HG03108 (cell line): ENCODE measurements around the gene FSIP1.

ENCODE experiments used
- ATAC-seq: cut with Tn5 transposase; IDR thresholded peaks from one replicate; pipeline ENCODE4 v1.9.1; 2021; ENCODE audit warnings: moderate library complexity; ENCODE audit not compliant: unreplicated experiment

Gene FSIP1

GRCh38 chr15:39767921-39768320, 14.7 kb downstream of the FSIP1 start:
- ATAC-seq, result no peak

GRCh38 chr15:39761006-39761405, 21.6 kb downstream of the FSIP1 start:
- no peak for ATAC-seq

- no peak for ATAC-seq
Observed at GRCh38 chr15:39756806-39757522, 25.7 kb downstream of the FSIP1 start.

GRCh38 chr15:39752991-39753390, 29.6 kb downstream of the FSIP1 start:
- no peak for ATAC-seq

- ATAC-seq, result no peak
Observed at GRCh38 chr15:39752246-39752645, 30.4 kb downstream of the FSIP1 start.

- ATAC-seq, result no peak
Observed at GRCh38 chr15:39748276-39748675, 34.4 kb downstream of the FSIP1 start.

GRCh38 chr15:39747326-39747725, 35.3 kb downstream of the FSIP1 start:
- ATAC-seq, result no peak

GRCh38 chr15:39746714-39747276, 35.8 kb downstream of the FSIP1 start:
- ATAC-seq, result no peak

GRCh38 chr15:39746176-39746575, 36.5 kb downstream of the FSIP1 start:
- ATAC-seq, result no peak

GRCh38 chr15:39745415-39745814, 37.2 kb downstream of the FSIP1 start:
- no peak for ATAC-seq

GRCh38 chr15:39744334-39745103, 38.1 kb downstream of the FSIP1 start:
- ATAC-seq, result no peak

GRCh38 chr15:39743611-39744010, 39.0 kb downstream of the FSIP1 start:
- no peak for ATAC-seq

- ATAC-seq, result no peak
Observed at GRCh38 chr15:39741258-39741657, 41.4 kb downstream of the FSIP1 start.

GRCh38 chr15:39738998-39739397, 43.6 kb downstream of the FSIP1 start:
- no peak for ATAC-seq

- ATAC-seq, result no peak
Observed at GRCh38 chr15:39737196-39737550, 45.5 kb downstream of the FSIP1 start.

GRCh38 chr15:39736412-39737195, 46.0 kb downstream of the FSIP1 start:
- no peak for ATAC-seq

GRCh38 chr15:39735120-39735717, 47.4 kb downstream of the FSIP1 start:
- ATAC-seq, result no peak

GRCh38 chr15:39731266-39731665, 51.4 kb downstream of the FSIP1 start:
- ATAC-seq, result no peak

GRCh38 chr15:39730552-39730951, 52.1 kb downstream of the FSIP1 start:
- no peak for ATAC-seq

- no peak for ATAC-seq
Observed at GRCh38 chr15:39729500-39729899, 53.1 kb downstream of the FSIP1 start.

GRCh38 chr15:39728845-39729244, 53.8 kb downstream of the FSIP1 start:
- no peak for ATAC-seq
